RWPE2 (cell line): ENCODE measurements around the gene ADAMTSL4.

Experiments used
- ATAC-seq: fragments of 200-7000 bp; cut with Tn5 transposase; 3 replicates; pipeline ENCODE4 v1.9.1; 2021; ENCODE audit warnings: low read depth
- DNase-seq: peaks from one replicate; pipeline ENCODE4 v3.0.0-alpha.2; 2020; ENCODE audit warnings: low spot score
- H3K27ac ChIP-seq: fragments of 450-650 bp; 2 replicates; pipeline ENCODE4 v1.5.1; 2017; ENCODE audit warnings: mild to moderate bottlenecking; ENCODE audit not compliant: poor library complexity, severe bottlenecking
- H3K27me3 ChIP-seq: fragments of 250-450 bp; sonication (Bioruptor Pico); 2 replicates; pipeline ENCODE4 v1.5.1; 2021; ENCODE audit warnings: mild to moderate bottlenecking, moderate library complexity; ENCODE audit not compliant: insufficient read depth, poor library complexity, severe bottlenecking
- H3K36me3 ChIP-seq: fragments of 250-450 bp; sonication (Bioruptor Pico); 2 replicates; pipeline ENCODE4 v1.5.1; 2020; ENCODE audit warnings: low read depth, mild to moderate bottlenecking, moderate library complexity
- H3K4me1 ChIP-seq: fragments of 250-450 bp; sonication (Bioruptor Pico); 2 replicates; pipeline ENCODE4 v1.5.1; 2021; ENCODE audit warnings: mild to moderate bottlenecking, moderate library complexity; ENCODE audit not compliant: insufficient read depth, poor library complexity, severe bottlenecking
- H3K4me3 ChIP-seq: fragments of 250-450 bp; sonication (Bioruptor Pico); 2 replicates; pipeline ENCODE4 v1.5.1; 2021; ENCODE audit warnings: mild to moderate bottlenecking, moderate library complexity; ENCODE audit not compliant: severe bottlenecking
- H3K9me3 ChIP-seq: fragments of 250-450 bp; sonication (Bioruptor Pico); 2 replicates; pipeline ENCODE4 v1.5.1; 2021; ENCODE audit warnings: mild to moderate bottlenecking, moderate library complexity; ENCODE audit not compliant: severe bottlenecking
- TF ChIP-seq, protein P1 (sequence below): fragments of 450-650 bp; IDR thresholded peaks from one replicate; pipeline ENCODE4 v1.5.1; 2017; ENCODE audit warnings: mild to moderate bottlenecking, moderate library complexity; ENCODE audit not compliant: poor library complexity, severe bottlenecking

Gene ADAMTSL4

DNA sequence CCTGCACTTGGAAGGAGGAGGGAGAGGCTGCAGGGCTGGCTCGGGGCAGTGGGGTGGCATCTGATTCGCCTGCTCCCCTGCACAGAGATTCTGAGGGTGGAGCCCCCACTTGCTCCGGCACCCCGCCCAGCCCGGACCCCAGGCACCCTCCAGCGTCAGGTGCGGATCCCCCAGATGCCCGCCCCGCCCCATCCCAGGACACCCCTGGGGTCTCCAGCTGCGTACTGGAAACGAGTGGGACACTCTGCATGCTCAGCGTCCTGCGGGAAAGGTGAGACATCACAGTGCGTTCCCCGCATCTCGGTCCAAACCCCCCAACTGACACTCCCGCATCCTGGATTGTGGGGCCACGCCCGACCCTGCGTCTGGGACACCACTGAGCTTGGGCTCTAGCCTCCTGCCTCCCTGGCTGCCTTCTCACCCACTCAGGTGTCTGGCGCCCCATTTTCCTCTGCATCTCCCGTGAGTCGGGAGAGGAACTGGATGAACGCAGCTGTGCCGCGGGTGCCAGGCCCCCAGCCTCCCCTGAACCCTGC, 7.9 kb downstream of the ADAMTSL4 start:
- DNase-seq (no peak), ATAC-seq (no peak)
- Histone ChIP-seq H3K27ac (no peak overlapping the region), H3K9me3 (no peaks in the 10 kb centered on the region), H3K27me3 (no peaks in the 10 kb centered on the region), H3K4me1 (peaks cover 14% of the 10 kb centered on the region), H3K4me3 (no peak overlapping the region), H3K36me3 (peaks cover 17% of the 10 kb centered on the region)
- TF ChIP-seq, protein P1, sequence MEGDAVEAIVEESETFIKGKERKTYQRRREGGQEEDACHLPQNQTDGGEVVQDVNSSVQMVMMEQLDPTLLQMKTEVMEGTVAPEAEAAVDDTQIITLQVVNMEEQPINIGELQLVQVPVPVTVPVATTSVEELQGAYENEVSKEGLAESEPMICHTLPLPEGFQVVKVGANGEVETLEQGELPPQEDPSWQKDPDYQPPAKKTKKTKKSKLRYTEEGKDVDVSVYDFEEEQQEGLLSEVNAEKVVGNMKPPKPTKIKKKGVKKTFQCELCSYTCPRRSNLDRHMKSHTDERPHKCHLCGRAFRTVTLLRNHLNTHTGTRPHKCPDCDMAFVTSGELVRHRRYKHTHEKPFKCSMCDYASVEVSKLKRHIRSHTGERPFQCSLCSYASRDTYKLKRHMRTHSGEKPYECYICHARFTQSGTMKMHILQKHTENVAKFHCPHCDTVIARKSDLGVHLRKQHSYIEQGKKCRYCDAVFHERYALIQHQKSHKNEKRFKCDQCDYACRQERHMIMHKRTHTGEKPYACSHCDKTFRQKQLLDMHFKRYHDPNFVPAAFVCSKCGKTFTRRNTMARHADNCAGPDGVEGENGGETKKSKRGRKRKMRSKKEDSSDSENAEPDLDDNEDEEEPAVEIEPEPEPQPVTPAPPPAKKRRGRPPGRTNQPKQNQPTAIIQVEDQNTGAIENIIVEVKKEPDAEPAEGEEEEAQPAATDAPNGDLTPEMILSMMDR: no peak

DNA sequence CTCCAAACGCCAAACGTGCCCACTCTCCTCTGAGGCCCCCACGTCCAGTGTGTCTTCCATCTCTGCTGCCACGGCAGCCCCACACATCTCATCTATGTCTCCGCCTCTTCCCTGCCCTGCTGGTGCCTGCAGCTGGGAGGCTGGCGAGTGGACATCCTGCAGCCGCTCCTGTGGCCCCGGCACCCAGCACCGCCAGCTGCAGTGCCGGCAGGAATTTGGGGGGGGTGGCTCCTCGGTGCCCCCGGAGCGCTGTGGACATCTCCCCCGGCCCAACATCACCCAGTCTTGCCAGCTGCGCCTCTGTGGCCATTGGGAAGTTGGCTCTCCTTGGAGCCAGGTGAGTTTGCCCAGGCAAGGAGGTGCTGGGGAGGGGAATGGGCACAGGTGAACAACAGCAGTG, 8.6 kb downstream of the ADAMTSL4 start:
- TF ChIP-seq, protein P1: no peak
- ATAC-seq (no peak), DNase-seq (no peak)
- Histone ChIP-seq H3K4me3 (no peak overlapping the region), H3K9me3 (no peaks in the 10 kb centered on the region), H3K4me1 (peaks cover 16% of the 10 kb centered on the region), H3K36me3 (peaks cover 20% of the 10 kb centered on the region), H3K27ac (no peak overlapping the region), H3K27me3 (no peaks in the 10 kb centered on the region)

DNA sequence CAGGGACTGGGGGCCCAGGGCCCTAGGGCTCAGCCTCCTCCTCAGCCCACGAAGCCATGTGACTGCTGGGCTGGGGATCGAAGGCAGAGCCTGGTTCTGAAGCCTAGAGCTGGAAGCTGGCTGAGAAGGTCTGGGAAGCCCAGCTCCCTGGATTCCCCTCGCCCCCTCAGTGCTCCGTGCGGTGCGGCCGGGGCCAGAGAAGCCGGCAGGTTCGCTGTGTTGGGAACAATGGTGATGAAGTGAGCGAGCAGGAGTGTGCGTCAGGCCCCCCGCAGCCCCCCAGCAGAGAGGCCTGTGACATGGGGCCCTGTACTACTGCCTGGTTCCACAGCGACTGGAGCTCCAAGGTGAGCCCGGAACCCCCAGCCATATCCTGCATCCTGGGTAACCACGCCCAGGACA, 9.1 kb downstream of the ADAMTSL4 start:
- TF ChIP-seq, protein P1: no peak

DNA sequence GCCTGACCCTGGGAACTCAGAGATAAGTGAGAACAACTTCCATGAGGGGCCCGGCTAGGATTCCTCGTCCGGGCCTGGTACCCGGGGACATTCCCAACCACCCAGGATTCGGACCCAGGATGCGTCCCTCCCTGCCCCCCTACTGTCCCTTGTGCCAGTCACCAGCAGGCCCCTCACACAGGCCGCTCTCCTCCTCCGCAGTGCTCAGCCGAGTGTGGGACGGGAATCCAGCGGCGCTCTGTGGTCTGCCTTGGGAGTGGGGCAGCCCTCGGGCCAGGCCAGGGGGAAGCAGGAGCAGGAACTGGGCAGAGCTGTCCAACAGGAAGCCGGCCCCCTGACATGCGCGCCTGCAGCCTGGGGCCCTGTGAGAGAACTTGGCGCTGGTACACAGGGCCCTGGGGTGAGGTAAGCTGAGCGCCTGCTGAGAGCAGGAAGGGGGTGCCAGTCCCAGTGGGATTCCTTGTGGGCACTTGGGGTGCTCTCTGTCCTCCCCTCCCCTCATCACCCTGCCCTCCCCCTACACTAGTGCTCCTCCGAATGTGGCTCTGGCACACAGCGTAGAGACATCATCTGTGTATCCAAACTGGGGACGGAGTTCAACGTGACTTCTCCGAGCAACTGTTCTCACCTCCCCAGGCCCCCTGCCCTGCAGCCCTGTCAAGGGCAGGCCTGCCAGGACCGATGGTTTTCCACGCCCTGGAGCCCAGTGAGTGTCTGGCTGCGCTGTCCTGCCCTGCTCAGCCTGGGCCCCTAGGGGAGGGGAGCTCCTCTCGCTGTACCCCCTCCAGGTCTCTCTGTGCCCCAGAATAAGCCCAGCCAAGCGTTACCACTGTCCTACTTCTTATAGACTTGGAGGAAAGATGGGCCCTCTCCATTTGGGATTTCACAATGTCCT, 9.8 kb downstream of the ADAMTSL4 start:
- Histone ChIP-seq H3K36me3 (peaks cover 20% of the 10 kb centered on the region), H3K27ac (no peak overlapping the region), H3K27me3 (no peaks in the 10 kb centered on the region), H3K9me3 (no peaks in the 10 kb centered on the region), H3K4me1 (peaks cover 26% of the 10 kb centered on the region), H3K4me3 (no peak overlapping the region)
- DNase-seq (no peak), ATAC-seq (no peak)
- TF ChIP-seq, protein P1: no peak

More for the DNA sequence above, 9.1 kb downstream of the ADAMTSL4 start:
- Histone ChIP-seq H3K9me3 (no peaks in the 10 kb centered on the region), H3K27ac (no peak overlapping the region), H3K4me3 (no peak overlapping the region), H3K27me3 (no peaks in the 10 kb centered on the region), H3K4me1 (peaks cover 18% of the 10 kb centered on the region), H3K36me3 (peaks cover 20% of the 10 kb centered on the region)
- DNase-seq (no peak), ATAC-seq (no peak)

DNA sequence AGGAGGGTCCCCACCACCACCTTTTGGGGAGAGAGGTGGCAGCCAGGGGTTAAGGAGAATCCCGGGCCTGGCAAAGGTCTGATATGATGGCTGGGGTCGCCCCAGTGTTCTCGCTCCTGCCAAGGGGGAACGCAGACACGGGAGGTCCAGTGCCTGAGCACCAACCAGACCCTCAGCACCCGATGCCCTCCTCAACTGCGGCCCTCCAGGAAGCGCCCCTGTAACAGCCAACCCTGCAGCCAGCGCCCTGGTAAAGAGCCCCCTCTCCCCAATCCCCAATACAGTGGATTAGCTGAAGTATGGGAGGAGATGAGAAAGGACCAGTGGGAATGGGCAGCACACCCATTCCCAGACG, 10.4 kb downstream of the ADAMTSL4 start:
- H3K27ac ChIP-seq: peak overlapping the region; percentile 100
- H3K9me3 ChIP-seq: no peaks in the 10 kb centered on the region
- peaks cover 32% of the 10 kb centered on the region for H3K4me1 ChIP-seq
- no peak overlapping the region for H3K4me3 ChIP-seq
- H3K27me3 ChIP-seq: no peaks in the 10 kb centered on the region
- ATAC-seq (no peak), DNase-seq (no peak)
- peaks cover 20% of the 10 kb centered on the region for H3K36me3 ChIP-seq
- TF ChIP-seq, protein P1: no peak
